ENCODE data around the gene ABHD16A. TPM values are rescaled to one million over a fixed set of nuclear protein-coding genes. Genes with fewer than 3 reads are reported as not detected.

ABHD16A gene
- total RNA-seq, 4 donors from 2014 or later, result 37.1 to 62.1 (median 49.9) TPM

DNA sequence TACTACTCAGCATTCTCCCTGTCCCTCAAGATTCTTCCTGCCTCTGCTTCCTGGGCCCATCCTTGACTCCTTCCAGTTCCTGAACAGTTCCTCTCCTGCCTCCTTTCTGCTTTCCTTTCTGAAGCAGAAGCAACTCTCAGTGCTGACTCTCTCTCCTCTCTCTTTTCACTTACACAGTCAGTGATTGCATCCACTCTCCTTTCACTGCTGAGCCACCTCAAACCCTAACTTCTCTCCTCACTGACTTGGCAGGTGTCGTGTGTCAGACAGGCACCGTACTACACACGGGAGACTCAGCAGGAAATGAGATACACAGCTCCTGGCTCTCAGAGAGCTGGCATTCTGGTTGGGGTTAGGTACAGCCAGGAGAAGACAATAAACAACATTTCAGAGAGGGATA, 5.6 kb downstream of the ABHD16A start:
- H3K9me3 ChIP-seq, result no peaks in the 10 kb centered on the region
- DNase-seq (ENCODE audit: low spot score in 2 of 2), result no peak
- H3K4me1 ChIP-seq, result peaks cover 0 to 30% (median 13%) of the 10 kb centered on the region in 4 donors
- no peak overlapping the region for H3K27ac ChIP-seq
- H3K4me3 ChIP-seq, result no peak overlapping the region
- WGBS, 2 donors, result 38 to 57% methylated on average over 3 of the region's 3 CpGs
- TF ChIP-seq POLR2A (IDR thresholded peaks at IDR 0.05), result no peak
- TF ChIP-seq, protein P1, sequence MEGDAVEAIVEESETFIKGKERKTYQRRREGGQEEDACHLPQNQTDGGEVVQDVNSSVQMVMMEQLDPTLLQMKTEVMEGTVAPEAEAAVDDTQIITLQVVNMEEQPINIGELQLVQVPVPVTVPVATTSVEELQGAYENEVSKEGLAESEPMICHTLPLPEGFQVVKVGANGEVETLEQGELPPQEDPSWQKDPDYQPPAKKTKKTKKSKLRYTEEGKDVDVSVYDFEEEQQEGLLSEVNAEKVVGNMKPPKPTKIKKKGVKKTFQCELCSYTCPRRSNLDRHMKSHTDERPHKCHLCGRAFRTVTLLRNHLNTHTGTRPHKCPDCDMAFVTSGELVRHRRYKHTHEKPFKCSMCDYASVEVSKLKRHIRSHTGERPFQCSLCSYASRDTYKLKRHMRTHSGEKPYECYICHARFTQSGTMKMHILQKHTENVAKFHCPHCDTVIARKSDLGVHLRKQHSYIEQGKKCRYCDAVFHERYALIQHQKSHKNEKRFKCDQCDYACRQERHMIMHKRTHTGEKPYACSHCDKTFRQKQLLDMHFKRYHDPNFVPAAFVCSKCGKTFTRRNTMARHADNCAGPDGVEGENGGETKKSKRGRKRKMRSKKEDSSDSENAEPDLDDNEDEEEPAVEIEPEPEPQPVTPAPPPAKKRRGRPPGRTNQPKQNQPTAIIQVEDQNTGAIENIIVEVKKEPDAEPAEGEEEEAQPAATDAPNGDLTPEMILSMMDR (IDR thresholded peaks at IDR 0.05), result no peak
- TF ChIP-seq EP300 (IDR thresholded peaks at IDR 0.05), result no peak
- H3K36me3 ChIP-seq, result peaks cover 0 to 76% (median 5%) of the 10 kb centered on the region in 3 donors
- H3K27me3 ChIP-seq, result no peaks in the 10 kb centered on the region

DNA sequence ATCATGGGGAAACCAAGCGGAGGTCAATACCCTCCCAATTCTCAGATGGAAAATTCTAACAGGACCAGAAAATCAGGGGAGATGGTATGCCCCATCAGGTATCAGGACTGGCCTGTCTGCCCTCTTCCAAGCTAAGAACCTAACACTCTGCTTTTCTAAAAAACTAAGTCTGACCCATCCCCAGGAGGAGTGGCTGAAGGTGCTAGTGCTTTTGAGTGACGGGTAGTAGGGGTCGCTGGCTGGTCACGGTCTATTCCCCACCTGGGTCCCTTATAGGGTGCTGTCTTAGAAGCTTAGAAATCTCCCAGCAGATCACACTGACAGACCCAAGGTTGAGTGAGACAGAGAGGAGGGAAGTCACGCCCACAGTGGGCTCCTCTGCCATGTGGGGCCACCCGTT, 9.6 kb downstream of the ABHD16A start:
- H3K4me1 ChIP-seq, result no peaks in the 10 kb centered on the region

DNA sequence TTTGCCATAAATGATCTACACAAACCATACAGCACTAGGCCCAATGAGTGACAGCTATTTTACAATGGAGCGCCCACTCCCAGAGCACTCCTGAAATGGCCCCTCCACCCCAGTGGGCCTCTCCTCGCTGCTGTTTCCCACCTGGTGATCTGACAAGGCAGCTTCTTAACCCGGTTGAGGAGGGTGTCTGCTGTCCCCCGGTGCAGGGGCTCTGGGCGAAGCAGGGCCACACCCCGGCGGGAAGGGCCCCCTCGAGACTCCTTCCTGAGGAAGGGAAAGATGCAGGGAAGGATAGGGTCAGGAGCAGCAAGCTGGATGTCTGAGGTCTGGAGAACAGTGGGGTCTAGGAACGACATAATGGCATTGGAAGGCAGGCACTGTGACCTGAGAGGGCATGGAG, 10.2 kb downstream of the ABHD16A start:
- TF ChIP-seq POLR2A (IDR thresholded peaks at IDR 0.05) (no peak), EP300 (IDR thresholded peaks at IDR 0.05) (no peak)
- TF ChIP-seq, protein P1 (IDR thresholded peaks at IDR 0.05), result no peak
- DNase-seq (ENCODE audit: low spot score in 2 of 2), result no peak
- H3K36me3 ChIP-seq, result peaks cover 4 to 100% (median 10%) of the 10 kb centered on the region in 3 donors
- no peaks in the 10 kb centered on the region for H3K4me1 ChIP-seq
- no peaks in the 10 kb centered on the region for H3K9me3 ChIP-seq
- 70 to 80% methylated on average over 9 of the region's 9 CpGs for WGBS, 2 donors
- H3K4me3 ChIP-seq, result no peak overlapping the region
- no peaks in the 10 kb centered on the region for H3K27me3 ChIP-seq
- peak overlapping the region in 2 of 4 donors; percentile 16 to 44 for H3K27ac ChIP-seq

More for the DNA sequence above, 9.6 kb downstream of the ABHD16A start:
- Histone ChIP-seq H3K36me3 (peaks cover under 1 to 98% (median 10%) of the 10 kb centered on the region in 3 donors), H3K4me3 (no peak overlapping the region), H3K9me3 (no peaks in the 10 kb centered on the region), H3K27ac (peak overlapping the region in 1 of 4 donors; percentile 16), H3K27me3 (no peaks in the 10 kb centered on the region)
- no peak for TF ChIP-seq POLR2A (IDR thresholded peaks at IDR 0.05)
- TF ChIP-seq EP300 (IDR thresholded peaks at IDR 0.05), result no peak
- TF ChIP-seq, protein P1 (IDR thresholded peaks at IDR 0.05), result no peak
- no peak for DNase-seq (ENCODE audit: low spot score in 2 of 2)
- WGBS, 2 donors, result 86 to 88% methylated on average over 6 of the region's 6 CpGs

DNA sequence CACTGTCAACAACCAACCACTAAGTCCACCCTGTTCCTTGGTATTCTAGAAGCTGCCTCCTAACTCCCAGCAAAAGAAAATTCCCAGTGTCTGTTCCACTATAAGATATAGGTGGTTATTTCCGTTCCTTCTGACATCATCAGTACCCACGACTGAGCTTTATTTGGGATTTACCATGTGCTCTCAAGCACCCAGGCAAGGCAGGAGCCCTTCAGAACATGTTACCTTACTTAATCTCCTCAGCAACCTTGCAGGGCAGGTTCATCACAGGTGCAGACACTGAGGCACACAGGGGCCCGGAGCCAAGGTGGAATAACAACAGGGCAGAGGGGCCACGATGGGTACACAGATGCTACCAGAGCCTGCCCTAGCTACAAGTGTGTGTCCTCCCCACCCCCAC, 10.8 kb downstream of the ABHD16A start:
- peaks cover 4 to 100% (median 10%) of the 10 kb centered on the region in 3 donors for H3K36me3 ChIP-seq
- 63 to 71% methylated on average over 4 of the region's 4 CpGs for WGBS, 2 donors
- H3K4me1 ChIP-seq, result no peaks in the 10 kb centered on the region
- no peak overlapping the region for H3K27ac ChIP-seq
- no peak for DNase-seq (ENCODE audit: low spot score in 2 of 2)
- no peaks in the 10 kb centered on the region for H3K9me3 ChIP-seq
- no peak for TF ChIP-seq POLR2A (IDR thresholded peaks at IDR 0.05)
- TF ChIP-seq EP300 (IDR thresholded peaks at IDR 0.05), result no peak
- H3K27me3 ChIP-seq, result no peaks in the 10 kb centered on the region
- H3K4me3 ChIP-seq, result no peak overlapping the region

DNA sequence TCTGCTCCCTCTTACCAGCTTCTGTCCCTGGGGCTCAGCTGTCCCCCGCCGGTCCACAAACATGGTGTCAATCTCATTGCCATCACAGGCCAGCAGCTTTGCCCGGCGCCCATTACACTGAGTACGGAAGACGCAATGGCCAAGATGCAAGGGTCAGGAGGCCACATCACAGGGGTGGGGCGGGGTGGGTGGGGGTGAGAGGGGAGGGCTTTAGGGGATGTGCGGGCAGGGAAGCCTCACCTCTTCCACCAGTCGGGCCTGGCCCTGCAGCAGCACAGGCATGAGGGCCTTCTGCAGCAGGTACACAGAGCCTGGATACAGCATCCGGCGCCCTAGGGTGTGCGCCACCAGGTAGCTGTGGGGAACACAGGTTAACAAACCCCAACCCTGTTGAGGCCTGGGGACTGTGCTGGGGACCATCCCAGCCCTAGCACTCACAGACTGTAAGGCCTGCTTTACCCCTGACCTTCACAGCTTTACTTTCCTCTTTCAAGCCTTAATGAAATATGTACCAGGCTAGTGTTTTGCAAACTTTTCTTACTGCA, 11.5 kb downstream of the ABHD16A start:
- Histone ChIP-seq H3K4me1 (no peaks in the 10 kb centered on the region), H3K27ac (no peak overlapping the region), H3K36me3 (peaks cover 4 to 100% (median 8%) of the 10 kb centered on the region in 3 donors), H3K4me3 (no peak overlapping the region), H3K9me3 (no peaks in the 10 kb centered on the region), H3K27me3 (no peaks in the 10 kb centered on the region)
- no peak for DNase-seq (ENCODE audit: low spot score in 2 of 2)
- 91 to 92% methylated on average over 12 of the region's 12 CpGs for WGBS, 2 donors
- TF ChIP-seq, protein P1 (IDR thresholded peaks at IDR 0.05), result no peak
- TF ChIP-seq POLR2A (IDR thresholded peaks at IDR 0.05) (no peak), EP300 (IDR thresholded peaks at IDR 0.05) (no peak)

Data from tibial nerve (tissue), 4 donors.